ENCODE measurements around the gene OR2A25. TPM values are rescaled to one million over a fixed set of nuclear protein-coding genes. Genes with fewer than 3 reads are reported as not detected.
A peak's percentile ranks its signal among the peaks of the same experiment; 100 is the strongest.

Gene OR2A25
- total and polyA plus RNA-seq, 10 of the 15 experiments (the other 5 are each of a cell fraction or from before 2014, with no cell fraction given), result not detected

DNA sequence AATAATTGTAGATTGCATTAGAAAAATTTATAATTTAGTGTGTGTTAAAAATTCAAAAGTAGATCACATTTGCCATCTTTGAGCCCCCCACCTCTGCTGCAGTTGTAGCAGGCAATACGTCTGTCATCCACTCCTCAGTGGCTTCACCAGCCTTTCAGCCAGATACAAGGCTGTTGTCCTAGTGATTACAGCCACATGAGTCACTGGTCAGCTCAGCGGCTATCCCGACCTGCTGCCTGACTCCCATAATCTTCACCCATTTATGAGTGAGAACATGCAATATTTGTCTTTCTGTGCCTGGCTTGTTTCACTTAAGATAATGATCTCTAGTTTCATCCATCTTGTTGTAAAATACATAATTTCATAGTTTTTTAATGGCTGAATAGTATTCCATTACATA lies 11.7 kb upstream of the OR2A25 start (continued):
- TF ChIP-seq TAF1 (IDR thresholded peaks at IDR 0.05; ENCODE audit: borderline replicate concordance, low read depth, low read length), result no peak
- no peak for TF ChIP-seq CHD4 (IDR thresholded peaks at IDR 0.05)
- TF ChIP-seq WRNIP1 (IDR thresholded peaks at IDR 0.05; ENCODE audit: borderline replicate concordance, low read depth, low read length), result no peak
- TF ChIP-seq, protein P1, sequence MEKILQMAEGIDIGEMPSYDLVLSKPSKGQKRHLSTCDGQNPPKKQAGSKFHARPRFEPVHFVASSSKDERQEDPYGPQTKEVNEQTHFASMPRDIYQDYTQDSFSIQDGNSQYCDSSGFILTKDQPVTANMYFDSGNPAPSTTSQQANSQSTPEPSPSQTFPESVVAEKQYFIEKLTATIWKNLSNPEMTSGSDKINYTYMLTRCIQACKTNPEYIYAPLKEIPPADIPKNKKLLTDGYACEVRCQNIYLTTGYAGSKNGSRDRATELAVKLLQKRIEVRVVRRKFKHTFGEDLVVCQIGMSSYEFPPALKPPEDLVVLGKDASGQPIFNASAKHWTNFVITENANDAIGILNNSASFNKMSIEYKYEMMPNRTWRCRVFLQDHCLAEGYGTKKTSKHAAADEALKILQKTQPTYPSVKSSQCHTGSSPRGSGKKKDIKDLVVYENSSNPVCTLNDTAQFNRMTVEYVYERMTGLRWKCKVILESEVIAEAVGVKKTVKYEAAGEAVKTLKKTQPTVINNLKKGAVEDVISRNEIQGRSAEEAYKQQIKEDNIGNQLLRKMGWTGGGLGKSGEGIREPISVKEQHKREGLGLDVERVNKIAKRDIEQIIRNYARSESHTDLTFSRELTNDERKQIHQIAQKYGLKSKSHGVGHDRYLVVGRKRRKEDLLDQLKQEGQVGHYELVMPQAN (conservative IDR thresholded peaks at IDR 0.05), result no peak
- TF ChIP-seq CHD1 (IDR thresholded peaks at IDR 0.05; ENCODE audit: low read depth, low read length), result no peak
- TF ChIP-seq MXI1 (IDR thresholded peaks at IDR 0.05; ENCODE audit: low read depth, low read length), result no peak
- no peak for TF ChIP-seq TBL1XR1 (IDR thresholded peaks at IDR 0.05; ENCODE audit: low read depth, low read length)

DNA sequence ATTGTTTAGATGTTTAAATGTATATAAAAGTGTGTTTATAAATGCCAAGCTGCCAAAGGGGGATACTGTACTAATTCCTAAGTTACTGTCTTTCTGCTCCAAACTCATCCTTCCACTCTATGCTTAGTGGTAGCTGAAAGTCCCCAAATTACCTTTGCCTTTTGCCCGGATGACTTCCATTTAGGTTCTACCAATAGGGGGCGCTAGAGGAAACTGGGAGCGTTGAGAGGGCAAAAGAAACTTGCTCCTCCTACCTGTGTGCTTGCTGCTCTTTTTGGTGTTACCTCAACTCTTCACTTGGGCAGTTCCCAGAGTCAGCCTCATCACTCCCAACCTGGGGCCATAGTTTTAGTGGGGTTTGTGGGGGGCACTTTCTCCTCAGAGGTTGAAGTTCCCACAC lies 5.9 kb upstream of the OR2A25 start:
- Histone ChIP-seq H3K9me3 (replicated peaks; ENCODE audit: control insufficient read depth, insufficient read depth, low read length) (no peaks in the 10 kb centered on the region), H4K20me1 (ENCODE audit: control insufficient read depth, insufficient read depth) (no peaks in the 10 kb centered on the region), H3K27ac (ENCODE audit: control insufficient read depth, insufficient read depth) (no peak overlapping the region), H3K9ac (ENCODE audit: control insufficient read depth, insufficient read depth, low read length) (no peak overlapping the region), H3K4me3 (no peak overlapping the region), H3K27me3 (replicated peaks in 1 of 2; ENCODE audit: control insufficient read depth in 2 of 2, insufficient read depth in 2 of 2, low read length in 1 of 2) (no peaks in the 10 kb centered on the region), H3K36me3 (ENCODE audit: control insufficient read depth in 2 of 2, insufficient read depth in 2 of 2, low read length in 1 of 2) (no peaks in the 10 kb centered on the region), H3K4me1 (ENCODE audit: control insufficient read depth, insufficient read depth, low read length) (no peaks in the 10 kb centered on the region), H3K4me2 (ENCODE audit: control insufficient read depth, insufficient read depth) (no peak overlapping the region), H2AFZ (ENCODE audit: control insufficient read depth, low read depth, low read length) (no peak overlapping the region), H3K79me2 (ENCODE audit: control insufficient read depth, insufficient read depth, low read length) (no peaks in the 10 kb centered on the region)
- POLR2A ChIA-PET, result no interaction called here
- in situ Hi-C loops (cut with MboI), result no loop called here
- intact Hi-C loops (cut with micrococcal nuclease; ENCODE audit: unreplicated experiment), result no loop called here
- no TSS peak for BruUV-seq (replicated peaks)
- 33% methylated on average over 3 of the region's 3 CpGs for WGBS (ENCODE audit: insufficient coverage, insufficient replicate concordance, low lambda C conversion rate, missing lambda C conversion rate)
- no peak for TF ChIP-seq CREM (IDR thresholded peaks at IDR 0.05; ENCODE audit: low read depth)
- TF ChIP-seq CTCF (IDR thresholded peaks at IDR 0.05 in 2 of 3, conservative IDR thresholded peaks at IDR 0.05 in 1 of 3; ENCODE audit: control insufficient read depth in 2 of 3, extremely low read depth in 1 of 3, insufficient read depth in 1 of 3, low read depth in 3 of 3, low read length in 3 of 3), result peak; percentile 32 to 54 (median 53); a peak in 5 of 6 replicates
- CTCF ChIA-PET, result interaction anchor here (0.7 to 2.3 kb wide), 7 partner anchors 9 to 164 kb away, joined by 3 to 16 read pairs (median 4); no protein-coding TSS in a partner anchor
- DNase-seq (ENCODE audit: low read depth, low spot score) (no peak), ATAC-seq (peak; percentile 31; the same call in 1 of the 3 replicates), FAIRE-seq (peak; percentile 13)
- SMC1A ChIA-PET (ENCODE audit: uncharacterized antibody, unreplicated experiment), result interaction anchor here (1.6 kb wide), 2 partner anchors 9 to 64 kb away, joined by 6 to 8 read pairs; no protein-coding TSS in a partner anchor
- RAD21 ChIA-PET (ENCODE audit: unreplicated experiment), result interaction anchor here (2.4 kb wide), 1 partner anchor 64 kb away, joined by 10 read pairs; no protein-coding TSS in a partner anchor

All from GM12878 (cell line).